ENCODE measurements around the gene VAPA.

DNA sequence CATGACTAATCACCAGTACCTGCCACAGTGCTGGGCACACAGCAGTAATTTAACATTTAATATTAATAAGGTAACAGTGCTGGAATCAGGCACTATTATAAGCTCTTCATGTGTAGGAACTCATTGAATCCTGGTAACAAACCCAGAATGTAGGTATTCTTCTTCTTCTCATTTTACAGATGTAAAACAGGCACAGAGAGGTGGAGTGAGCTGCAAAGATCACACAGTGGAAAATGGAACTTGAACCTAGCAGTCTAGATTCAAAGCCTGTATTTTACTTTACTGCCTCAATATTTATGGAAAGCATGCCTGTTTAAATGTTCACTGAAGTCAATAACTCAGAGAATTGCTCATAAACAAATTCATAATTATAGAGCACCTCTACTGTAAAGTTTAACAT lies 3.7 kb upstream of the VAPA start:
- TF ChIP-seq EZH2phosphoT487 (IDR thresholded peaks at IDR 0.05; ENCODE audit: low read depth), result no peak
- TF ChIP-seq, protein P1, sequence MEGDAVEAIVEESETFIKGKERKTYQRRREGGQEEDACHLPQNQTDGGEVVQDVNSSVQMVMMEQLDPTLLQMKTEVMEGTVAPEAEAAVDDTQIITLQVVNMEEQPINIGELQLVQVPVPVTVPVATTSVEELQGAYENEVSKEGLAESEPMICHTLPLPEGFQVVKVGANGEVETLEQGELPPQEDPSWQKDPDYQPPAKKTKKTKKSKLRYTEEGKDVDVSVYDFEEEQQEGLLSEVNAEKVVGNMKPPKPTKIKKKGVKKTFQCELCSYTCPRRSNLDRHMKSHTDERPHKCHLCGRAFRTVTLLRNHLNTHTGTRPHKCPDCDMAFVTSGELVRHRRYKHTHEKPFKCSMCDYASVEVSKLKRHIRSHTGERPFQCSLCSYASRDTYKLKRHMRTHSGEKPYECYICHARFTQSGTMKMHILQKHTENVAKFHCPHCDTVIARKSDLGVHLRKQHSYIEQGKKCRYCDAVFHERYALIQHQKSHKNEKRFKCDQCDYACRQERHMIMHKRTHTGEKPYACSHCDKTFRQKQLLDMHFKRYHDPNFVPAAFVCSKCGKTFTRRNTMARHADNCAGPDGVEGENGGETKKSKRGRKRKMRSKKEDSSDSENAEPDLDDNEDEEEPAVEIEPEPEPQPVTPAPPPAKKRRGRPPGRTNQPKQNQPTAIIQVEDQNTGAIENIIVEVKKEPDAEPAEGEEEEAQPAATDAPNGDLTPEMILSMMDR (IDR thresholded peaks at IDR 0.05; ENCODE audit: low read depth, low read length), result no peak
